GM21529 (cell line): ENCODE measurements around the gene KIF25.

ENCODE experiments used
- ATAC-seq: cut with Tn5 transposase; IDR thresholded peaks from one replicate; pipeline ENCODE4 v1.9.1; 2021; ENCODE audit not compliant: unreplicated experiment

KIF25 gene, protein sequence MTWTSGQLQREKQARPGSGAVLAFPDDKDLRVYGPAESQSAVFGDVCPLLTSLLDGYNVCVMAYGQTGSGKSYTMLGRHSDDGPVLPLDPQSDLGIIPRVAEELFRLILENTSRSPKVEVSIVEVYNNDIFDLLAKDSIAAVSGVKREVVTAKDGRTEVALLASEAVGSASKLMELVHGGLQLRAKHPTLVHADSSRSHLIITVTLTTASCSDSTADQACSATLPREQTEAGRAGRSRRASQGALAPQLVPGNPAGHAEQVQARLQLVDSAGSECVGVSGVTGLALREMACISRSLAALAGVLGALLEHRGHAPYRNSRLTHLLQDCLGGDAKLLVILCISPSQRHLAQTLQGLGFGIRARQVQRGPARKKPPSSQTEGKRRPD

DNA sequence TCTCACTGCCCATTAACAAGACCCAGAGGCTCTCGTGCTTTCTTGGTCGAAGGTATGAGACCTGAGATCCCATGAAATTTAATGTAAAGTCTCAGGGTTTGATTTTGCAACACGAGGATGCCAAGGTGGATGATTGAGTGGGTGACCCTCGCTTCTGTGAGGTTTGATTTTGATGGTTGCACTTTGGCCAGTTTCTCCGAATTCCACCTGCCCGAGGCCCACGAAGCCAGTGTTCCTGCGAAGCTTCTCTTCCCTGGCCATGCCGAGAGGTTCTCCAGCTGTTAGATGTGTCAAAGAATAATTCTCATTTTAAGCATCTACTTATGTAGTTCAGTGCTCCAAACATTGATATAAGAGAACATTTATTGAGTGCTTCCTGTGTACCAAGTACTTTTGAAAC, at the start of gene KIF25:
Gene KIF25, plus strand, starts transcription at position 30 of the 400 bp plus-strand sequence. CDS start 31,915 bp downstream, outside the sequence.
- ATAC-seq: no peak

GRCh38 chr6:167947716-167948115, 49.8 kb upstream of the KIF25 start:
- ATAC-seq: no peak

DNA sequence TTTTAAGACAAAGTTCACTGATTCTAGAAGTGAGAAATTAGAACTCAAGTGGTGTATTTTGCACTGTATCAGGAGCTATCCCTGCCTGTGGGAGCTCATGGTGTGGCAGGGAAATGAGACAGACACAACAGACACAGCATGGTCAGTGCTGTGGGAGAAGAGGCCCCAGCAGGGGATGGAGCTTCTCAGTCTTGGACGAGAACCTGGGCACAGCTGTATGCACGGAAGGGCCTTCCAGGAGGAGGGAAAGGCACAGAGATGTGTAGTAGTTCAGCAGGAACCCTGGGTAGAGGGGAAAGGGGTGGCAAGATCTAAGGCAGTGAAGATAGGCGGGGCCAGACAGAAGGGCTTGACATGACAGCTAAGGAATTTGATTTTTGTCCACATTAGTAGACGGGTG, 48.8 kb upstream of the KIF25 start:
- ATAC-seq: no peak

GRCh38 chr6:167949121-167949684, 48.3 kb upstream of the KIF25 start:
- no peak for ATAC-seq

DNA sequence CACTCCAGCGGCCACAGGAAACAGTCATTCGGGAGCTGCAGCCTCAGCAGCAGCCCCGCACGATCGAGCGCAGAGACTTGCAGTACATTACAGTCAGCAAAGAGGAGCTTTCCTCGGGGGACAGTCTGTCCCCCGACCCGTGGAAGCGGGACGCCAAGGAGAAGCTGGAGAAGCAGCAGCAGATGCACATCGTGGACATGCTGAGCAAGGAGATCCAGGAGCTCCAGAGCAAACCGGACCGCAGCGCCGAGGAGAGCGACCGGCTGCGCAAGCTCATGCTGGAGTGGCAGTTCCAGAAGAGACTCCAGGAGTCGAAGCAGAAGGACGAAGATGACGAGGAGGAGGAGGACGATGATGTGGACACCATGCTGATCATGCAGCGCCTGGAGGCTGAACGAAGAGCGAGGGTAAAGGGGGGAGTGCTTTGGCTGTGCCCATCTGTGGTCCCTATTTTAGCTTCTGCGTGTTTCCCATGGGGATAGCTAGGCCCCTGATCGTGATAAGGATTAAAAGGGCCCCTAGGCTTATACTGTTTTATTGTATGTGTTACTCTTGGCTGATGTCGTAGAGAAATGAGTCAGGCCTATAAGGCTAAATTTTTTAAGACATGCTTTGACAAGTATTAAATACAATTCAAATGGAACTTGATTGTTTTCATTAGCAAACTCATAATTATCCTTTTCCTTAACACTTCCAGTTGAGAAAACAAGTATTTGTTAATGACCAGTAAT, 45.5 kb upstream of the KIF25 start:
- no peak for ATAC-seq

DNA sequence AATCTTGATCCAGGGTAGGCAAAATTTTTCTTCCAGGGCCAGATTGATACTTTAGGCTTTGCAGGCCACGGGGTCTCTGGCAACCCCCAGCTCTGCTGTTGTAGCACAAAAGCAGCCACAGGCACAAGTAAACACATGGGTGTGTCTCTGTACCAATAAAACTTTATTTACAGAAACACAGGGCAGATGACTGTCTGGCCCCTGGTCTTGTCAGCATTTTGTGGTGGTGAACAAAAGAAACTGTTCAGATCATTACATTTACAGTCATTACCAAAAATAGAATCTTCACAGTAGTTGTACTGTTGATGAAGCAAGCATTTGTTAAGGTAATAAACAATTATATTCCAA, 45.0 kb upstream of the KIF25 start:
- no peak for ATAC-seq

- no peak for ATAC-seq
Measured at GRCh38 chr6:167953551-167953950, 43.9 kb upstream of the KIF25 start.

GRCh38 chr6:167954151-167954550, 43.3 kb upstream of the KIF25 start:
- no peak for ATAC-seq

- ATAC-seq: no peak
Measured at GRCh38 chr6:167956491-167956890, 41.0 kb upstream of the KIF25 start.

DNA sequence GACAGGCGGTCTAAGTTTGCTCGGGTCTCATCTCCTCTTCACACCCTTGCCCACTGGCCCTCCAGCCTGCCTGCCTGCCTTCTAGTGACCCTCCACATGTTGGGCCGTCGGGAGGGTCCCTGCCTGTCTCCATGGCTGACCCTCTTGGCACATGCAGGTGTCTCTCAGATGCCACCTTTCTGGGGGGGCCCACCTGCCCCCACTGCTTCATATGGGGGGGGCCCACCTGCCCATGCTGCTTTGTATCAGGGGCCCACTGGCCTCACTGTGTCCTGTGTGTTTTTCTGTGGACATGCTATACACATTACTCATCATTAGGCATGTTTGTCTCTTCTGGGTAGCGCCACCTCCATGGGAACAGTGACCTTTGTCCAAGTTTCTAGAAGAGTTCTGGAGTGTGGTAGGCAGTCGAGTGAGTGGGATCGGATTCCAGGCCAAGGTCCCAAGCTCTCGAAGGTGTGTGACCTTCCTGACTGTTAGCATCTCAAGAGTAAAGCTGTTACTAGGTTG, 40.4 kb upstream of the KIF25 start:
- ATAC-seq: no peak

DNA sequence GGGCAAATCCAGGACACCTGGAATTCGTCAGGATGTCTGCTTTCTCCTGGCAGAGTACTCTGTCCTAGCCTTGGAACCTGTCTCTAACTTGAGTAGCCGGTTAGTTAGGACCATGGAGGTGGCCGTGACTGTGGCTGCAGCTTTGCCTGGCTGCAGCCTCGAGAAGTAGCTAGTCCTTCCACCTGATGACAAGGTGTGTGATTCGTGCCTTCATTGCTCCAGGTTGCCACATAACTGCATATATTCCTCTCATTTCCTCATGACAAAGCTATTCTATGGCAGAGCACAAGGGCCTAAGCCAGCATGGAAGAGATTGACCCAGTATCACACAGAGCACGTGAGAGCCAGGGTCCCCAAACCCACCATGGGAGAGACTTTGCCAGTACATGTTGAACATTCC, 39.8 kb upstream of the KIF25 start:
- no peak for ATAC-seq

DNA sequence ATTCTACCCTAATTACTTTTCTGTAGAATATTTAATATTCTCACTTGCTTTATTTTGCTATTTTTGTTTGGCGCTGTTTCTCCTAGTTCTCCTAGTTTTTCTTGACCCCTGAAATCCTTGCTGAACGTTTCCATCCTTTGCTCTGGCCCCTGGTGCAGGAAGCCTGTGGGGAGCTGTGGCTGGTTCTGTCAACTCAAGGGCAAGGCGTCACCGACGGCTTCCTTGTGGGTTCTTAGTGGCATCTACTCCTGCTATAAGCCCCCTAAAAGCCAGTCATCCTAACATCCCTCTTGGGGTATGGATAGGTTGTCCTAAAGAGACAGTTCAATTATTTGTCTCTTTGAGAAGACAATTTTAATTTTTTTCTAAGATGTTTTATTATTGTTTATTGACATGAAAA, 36.9 kb upstream of the KIF25 start:
- no peak for ATAC-seq

DNA sequence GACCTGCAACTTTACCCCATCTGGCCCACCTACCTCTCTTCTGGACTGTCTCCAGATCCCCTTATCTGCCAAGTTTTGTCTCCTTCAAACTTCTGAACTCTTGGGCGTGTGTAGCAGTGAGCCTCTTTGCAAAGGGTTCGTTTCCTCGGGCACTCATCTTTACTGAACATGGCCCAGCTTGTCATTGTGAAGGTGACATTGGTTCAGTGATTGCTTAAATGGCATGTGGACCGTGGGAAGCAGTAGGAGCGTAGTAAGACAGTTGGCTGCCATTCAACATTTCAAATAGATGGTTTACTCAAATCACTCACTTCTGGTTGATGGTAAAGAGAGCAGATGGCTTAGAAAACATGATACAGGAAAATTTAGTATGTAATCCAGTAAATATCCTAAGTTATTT, 34.8 kb upstream of the KIF25 start:
- no peak for ATAC-seq

DNA sequence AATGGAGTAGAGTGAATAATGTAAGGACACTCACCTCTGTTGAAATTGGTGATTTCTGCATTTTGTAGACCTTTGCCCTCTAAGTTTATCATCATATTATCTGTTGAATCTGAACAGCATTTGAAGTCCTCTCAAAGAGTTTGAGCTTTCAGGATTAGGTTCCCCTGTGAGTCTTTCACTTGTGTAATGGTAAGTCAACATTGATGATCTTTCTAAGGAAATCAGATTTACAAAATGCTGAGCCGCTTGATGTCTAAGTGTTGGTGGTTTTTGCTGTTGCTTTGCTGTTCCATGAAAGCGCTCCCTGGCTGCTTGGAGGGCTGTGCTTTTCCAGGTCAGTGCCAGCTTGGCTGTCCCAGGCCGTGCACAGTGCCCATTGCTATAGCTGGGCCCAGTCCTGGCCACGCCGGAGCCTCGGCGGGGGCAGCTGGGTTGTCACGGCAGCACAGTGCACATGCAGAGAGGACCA, 33.8 kb upstream of the KIF25 start:
- no peak for ATAC-seq

DNA sequence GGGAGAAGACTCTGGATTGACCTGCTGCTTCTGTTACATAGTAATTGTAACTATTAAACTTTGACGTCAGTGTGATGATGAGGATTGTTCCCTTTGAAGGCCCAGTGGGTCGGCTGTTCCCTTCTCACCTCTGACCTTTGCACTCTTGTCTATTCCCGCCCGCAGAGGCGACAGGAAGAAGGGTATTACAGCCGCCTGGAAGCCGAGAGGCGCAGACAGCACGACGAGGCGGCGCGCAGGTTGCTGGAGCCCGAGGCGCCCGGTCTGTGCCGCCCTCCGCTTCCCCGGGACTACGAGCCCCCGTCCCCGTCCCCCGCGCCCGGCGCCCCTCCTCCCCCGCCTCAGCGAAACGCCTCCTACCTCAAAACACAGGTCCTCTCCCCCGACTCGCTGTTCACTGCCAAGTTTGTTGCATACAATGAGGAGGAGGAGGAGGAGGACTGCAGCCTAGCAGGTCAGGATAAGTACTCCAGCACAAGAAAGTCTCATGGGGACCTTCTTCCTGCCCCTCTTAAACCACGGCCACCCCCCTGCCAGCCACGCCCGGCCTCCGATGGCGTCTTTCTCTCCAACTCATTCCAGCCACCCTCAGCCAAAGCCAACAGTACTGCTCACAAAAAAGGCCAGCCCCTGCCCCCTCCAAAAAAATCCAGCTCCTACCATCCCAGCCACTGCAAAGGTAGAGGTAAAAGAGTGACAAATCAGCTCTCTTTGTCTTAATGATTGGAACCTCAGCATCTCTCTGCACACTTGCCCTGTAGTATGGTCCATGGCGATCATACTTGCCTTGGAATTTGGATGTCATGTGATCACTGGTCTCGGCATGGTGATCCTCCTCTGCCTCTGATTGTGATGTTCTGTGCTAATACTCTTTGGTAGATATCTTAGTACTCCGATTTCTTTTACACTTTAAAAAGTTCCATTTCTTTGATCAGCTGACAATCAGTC, 31.6 kb upstream of the KIF25 start:
- ATAC-seq: no peak

GRCh38 chr6:167966540-167966905, 30.9 kb upstream of the KIF25 start:
- no peak for ATAC-seq

- no peak for ATAC-seq
Measured at GRCh38 chr6:167968091-167968490, 29.4 kb upstream of the KIF25 start.

- ATAC-seq: no peak
Measured at GRCh38 chr6:167970230-167970629, 27.2 kb upstream of the KIF25 start.

- no peak for ATAC-seq
Measured at GRCh38 chr6:167972193-167972592, 25.3 kb upstream of the KIF25 start.

GRCh38 chr6:167973148-167973885, 24.2 kb upstream of the KIF25 start:
- no peak for ATAC-seq
